DOHH2 (cell line): ENCODE measurements around the gene PCYT1A.

Experiments
- H3F3A ChIP-seq: fragments of 200-600 bp; sonication (generic), shearing (Covaris generic); 2 replicates; pipeline ENCODE4 v1.6.0; 2016; ENCODE audit warnings: antibody characterized with exemption, mild to moderate bottlenecking; ENCODE audit not compliant: control insufficient read depth, insufficient read depth
- H3K27ac ChIP-seq: fragments of 200-600 bp; sonication (generic); 2 replicates; pipeline ENCODE4 v1.5.1; 2014; ENCODE audit warnings: low read depth, mild to moderate bottlenecking, low read length, moderate library complexity
- H3K27me3 ChIP-seq: fragments of 200-600 bp; sonication (generic); 2 replicates; pipeline ENCODE4 v1.6.1; 2014; ENCODE audit warnings: mild to moderate bottlenecking, low read length, mixed read lengths; ENCODE audit not compliant: control insufficient read depth
- H3K36me3 ChIP-seq: fragments of 200-600 bp; sonication (generic); 2 replicates; pipeline ENCODE4 v1.6.1; 2014; ENCODE audit warnings: mild to moderate bottlenecking, low read length, moderate library complexity, mixed read lengths; ENCODE audit not compliant: control insufficient read depth
- H3K4me1 ChIP-seq: fragments of 200-600 bp; sonication (generic); 2 replicates; pipeline ENCODE4 v1.6.1; 2014; ENCODE audit warnings: mild to moderate bottlenecking, low read length, mixed read lengths; ENCODE audit not compliant: control insufficient read depth
- H3K4me2 ChIP-seq: fragments of 200-600 bp; sonication (generic); 2 replicates; pipeline ENCODE4 v1.6.0; 2014; ENCODE audit warnings: mild to moderate bottlenecking, low read length, moderate library complexity
- H3K4me3 ChIP-seq: fragments of 200-600 bp; sonication (generic); 2 replicates; pipeline ENCODE4 v1.5.1; 2014; ENCODE audit warnings: mild to moderate bottlenecking, low read length, mixed read lengths
- H3K79me2 ChIP-seq: fragments of 200-600 bp; sonication (generic); 2 replicates; pipeline ENCODE4 v1.6.1; 2014; ENCODE audit warnings: mild to moderate bottlenecking, low read length, mixed read lengths; ENCODE audit not compliant: control insufficient read depth
- H3K9me2 ChIP-seq: fragments of 200-600 bp; sonication (generic); replicated peaks from 2 replicates; pipeline ENCODE4 v1.6.1; 2014; ENCODE audit warnings: mild to moderate bottlenecking, low read length, mixed read lengths; ENCODE audit not compliant: control insufficient read depth
- H3K9me3 ChIP-seq: fragments of 200-600 bp; sonication (generic); 2 replicates; pipeline ENCODE4 v1.6.1; 2014; ENCODE audit warnings: antibody characterized with exemption, low read length, mixed read lengths; ENCODE audit not compliant: control insufficient read depth, insufficient read depth
- H4K20me1 ChIP-seq: fragments of 200-600 bp; sonication (generic); 2 replicates; pipeline ENCODE4 v1.6.0; 2014; ENCODE audit warnings: low read depth, mild to moderate bottlenecking, antibody characterized with exemption, low read length, moderate library complexity; ENCODE audit not compliant: control insufficient read depth, insufficient read depth
- CTCF ChIP-seq: fragments of 200-600 bp; sonication (generic); IDR thresholded peaks from one replicate; pipeline ENCODE4 v1.5.1; 2014; ENCODE audit warnings: antibody characterized with exemption, mild to moderate bottlenecking, low read depth, low read length; ENCODE audit not compliant: poor library complexity, severe bottlenecking
- EZH2phosphoT487 ChIP-seq: fragments of 200-600 bp; sonication (generic); IDR thresholded peaks from 2 replicates; pipeline ENCODE4 v1.6.1; 2017; ENCODE audit warnings: borderline replicate concordance, mild to moderate bottlenecking, antibody characterized with exemption, low read length, moderate library complexity, mixed read lengths

The PCYT1A gene

GRCh38 chr3:196193736-196194541 lies 93.6 kb downstream of the PCYT1A start:
- no peak overlapping the region for H3K27ac ChIP-seq

DNA sequence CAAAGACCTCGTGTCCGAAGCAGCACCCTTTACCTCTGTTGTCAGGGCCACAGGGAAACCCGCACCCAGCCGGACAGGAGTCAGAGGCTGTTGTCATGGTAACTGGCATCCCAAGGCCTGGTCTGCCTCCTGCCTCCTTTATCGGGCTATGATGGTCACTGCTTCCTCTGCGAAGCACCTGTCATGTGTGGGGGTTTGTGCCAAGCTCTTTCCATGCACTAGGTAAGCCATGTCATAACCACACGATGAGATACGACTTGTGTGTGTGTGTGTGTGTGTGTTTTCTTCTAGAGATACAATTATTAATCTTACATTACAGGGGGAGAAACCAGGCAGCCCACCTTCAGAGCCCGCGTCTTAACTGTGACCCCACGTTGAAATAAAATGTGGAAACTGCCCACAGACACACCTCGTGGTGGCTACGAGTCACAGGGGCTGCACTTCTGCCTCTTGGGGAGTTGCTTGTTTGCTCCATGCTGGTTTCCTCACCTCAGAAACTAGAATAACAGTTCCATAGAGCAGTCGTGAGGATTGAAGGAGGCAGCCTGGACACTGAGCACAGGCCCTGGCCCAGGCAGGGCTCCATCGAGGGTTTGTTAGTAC lies 94.3 kb downstream of the PCYT1A start:
- no peak overlapping the region for H3K4me3 ChIP-seq
- no peaks in the 10 kb centered on the region for H4K20me1 ChIP-seq
- no peak overlapping the region for H3K4me2 ChIP-seq
- H3K9me2 ChIP-seq = no peaks in the 10 kb centered on the region
- H3K9me3 ChIP-seq = no peaks in the 10 kb centered on the region
- peaks cover 36% of the 10 kb centered on the region for H3K4me1 ChIP-seq
- TF ChIP-seq EZH2phosphoT487 = no peak
- no peak for TF ChIP-seq CTCF
- no peak overlapping the region for H3K27ac ChIP-seq
- H3K27me3 ChIP-seq = no peaks in the 10 kb centered on the region
- H3K79me2 ChIP-seq = no peaks in the 10 kb centered on the region
- H3F3A ChIP-seq = no peaks in the 10 kb centered on the region
- no peaks in the 10 kb centered on the region for H3K36me3 ChIP-seq

More at GRCh38 chr3:196193736-196194541, 93.6 kb downstream of the PCYT1A start:
- no peaks in the 10 kb centered on the region for H3K9me3 ChIP-seq
- no peak for TF ChIP-seq CTCF
- TF ChIP-seq EZH2phosphoT487 = no peak
- H3K4me2 ChIP-seq = no peak overlapping the region
- no peaks in the 10 kb centered on the region for H3K79me2 ChIP-seq
- no peaks in the 10 kb centered on the region for H4K20me1 ChIP-seq
- no peak overlapping the region for H3K4me3 ChIP-seq
- H3K4me1 ChIP-seq = peaks cover 32% of the 10 kb centered on the region
- H3K27me3 ChIP-seq = no peaks in the 10 kb centered on the region
- H3K9me2 ChIP-seq = no peaks in the 10 kb centered on the region
- H3K36me3 ChIP-seq = no peaks in the 10 kb centered on the region
- H3F3A ChIP-seq = no peaks in the 10 kb centered on the region

- H3K4me3 ChIP-seq = no peak overlapping the region
- peak overlapping the region; percentile 45 for H3K4me2 ChIP-seq
- no peaks in the 10 kb centered on the region for H3K79me2 ChIP-seq
- H3K9me3 ChIP-seq = no peaks in the 10 kb centered on the region
- H4K20me1 ChIP-seq = no peaks in the 10 kb centered on the region
- no peaks in the 10 kb centered on the region for H3F3A ChIP-seq
- H3K36me3 ChIP-seq = no peaks in the 10 kb centered on the region
- no peaks in the 10 kb centered on the region for H3K9me2 ChIP-seq
- TF ChIP-seq EZH2phosphoT487 (no peak), CTCF (no peak)
- H3K27ac ChIP-seq = peak overlapping the region; percentile 44
- peaks cover 36% of the 10 kb centered on the region for H3K4me1 ChIP-seq
- H3K27me3 ChIP-seq = no peaks in the 10 kb centered on the region
Measured at GRCh38 chr3:196192524-196193051, 94.9 kb downstream of the PCYT1A start.
